22Rv1 (cell line): ENCODE data around the gene SLC2A4.

ENCODE experiments used
- H3K27ac ChIP-seq: fragments of 450-650 bp; 2 replicates; pipeline ENCODE4 v1.5.1; 2017
- CTCF ChIP-seq: fragments of 450-650 bp; IDR thresholded peaks from 2 replicates; pipeline ENCODE4 v1.5.1; 2017; ENCODE audit warnings: mild to moderate bottlenecking
- ZFX ChIP-seq: fragments of 450-650 bp; IDR thresholded peaks from 2 replicates; pipeline ENCODE4 v1.6.1; 2017; ENCODE audit warnings: antibody characterized with exemption, borderline replicate concordance

Gene SLC2A4

GRCh38 chr17:7281074-7281952 lies at the start of gene SLC2A4:
SLC2A4 (plus strand) TSS chr17:7281718; CDS start chr17:7281935, 217 bp downstream.
- peak within 1 kb of the TSS; percentile 69 for H3K27ac ChIP-seq
- no peak for TF ChIP-seq CTCF
- TF ChIP-seq ZFX, result no peak

DNA sequence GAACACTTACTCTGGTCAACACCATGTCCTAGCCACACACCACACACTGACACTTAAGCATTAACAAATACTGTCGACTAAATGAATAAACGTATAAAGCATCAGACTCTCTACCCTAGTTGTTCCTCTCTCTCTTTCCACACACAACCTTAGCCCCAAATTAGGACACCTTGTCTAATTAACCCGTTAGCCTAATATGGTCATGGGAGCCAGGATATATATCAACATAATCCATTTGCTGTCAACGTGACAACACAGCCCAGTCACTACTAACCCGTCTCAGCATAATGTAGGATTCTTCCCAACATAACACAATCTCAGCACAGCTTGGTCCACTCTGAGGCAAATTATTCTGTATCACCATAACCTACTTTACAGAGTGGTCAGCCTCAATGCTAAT lies 49.4 kb upstream of the SLC2A4 start:
- H3K27ac ChIP-seq, result no peak overlapping the region

GRCh38 chr17:7233701-7234082 lies 47.8 kb upstream of the SLC2A4 start:
- H3K27ac ChIP-seq, result peak overlapping the region; percentile 98
- no peak for TF ChIP-seq CTCF
- no peak for TF ChIP-seq ZFX

More for the DNA sequence above, 49.4 kb upstream of the SLC2A4 start:
- TF ChIP-seq ZFX (no peak), CTCF (no peak)

DNA sequence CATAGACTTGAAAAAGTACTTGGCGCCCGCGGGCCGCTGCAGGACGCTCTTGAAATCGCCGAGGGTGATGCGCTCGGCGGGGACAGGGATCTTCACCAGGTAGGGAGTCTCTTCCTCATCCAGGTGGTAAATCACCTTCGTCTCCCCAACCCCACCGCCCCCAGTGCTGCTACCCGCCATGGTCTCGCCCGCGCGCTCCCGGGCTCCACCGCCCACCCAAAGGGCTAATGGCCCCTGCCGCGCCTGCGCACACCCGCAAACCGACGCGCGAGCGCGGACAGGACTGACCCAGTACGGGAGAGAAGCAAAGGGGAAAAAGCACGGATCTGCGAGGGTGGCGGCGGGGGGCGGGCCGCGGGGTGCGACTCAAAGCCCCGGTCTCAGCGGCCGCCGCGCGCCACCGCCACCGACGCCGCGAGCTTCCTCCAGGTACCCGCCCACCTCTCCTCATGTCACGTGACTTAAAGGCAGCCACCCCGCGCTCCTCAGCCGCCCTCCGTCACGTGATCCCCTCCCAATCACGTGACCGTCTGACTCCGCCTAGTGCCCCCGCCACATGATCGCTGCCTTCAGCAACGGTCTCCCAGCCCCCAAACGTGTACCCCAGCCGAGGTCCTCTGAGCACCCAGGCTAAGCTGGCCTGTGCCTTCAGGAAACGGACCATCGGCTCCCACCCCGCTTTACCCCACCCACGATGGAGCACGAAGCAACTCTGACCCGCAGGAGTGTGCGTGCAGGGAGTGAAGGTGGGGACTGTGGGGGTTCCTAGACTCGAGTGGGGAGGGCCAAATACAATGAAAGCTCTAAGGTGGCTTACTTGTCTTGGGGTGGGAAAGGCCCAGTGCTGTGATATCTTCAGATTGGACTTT lies 47.2 kb upstream of the SLC2A4 start, which contains the start of gene DVL2:
Gene DVL2, minus strand, starts transcription at position 435 of the 869 bp plus-strand sequence. Its CDS starts 255 bp downstream, at position 180.
- peak within 1 kb of the TSS; percentile 98 for H3K27ac ChIP-seq
- TF ChIP-seq ZFX (no peak), CTCF (no peak)

DNA sequence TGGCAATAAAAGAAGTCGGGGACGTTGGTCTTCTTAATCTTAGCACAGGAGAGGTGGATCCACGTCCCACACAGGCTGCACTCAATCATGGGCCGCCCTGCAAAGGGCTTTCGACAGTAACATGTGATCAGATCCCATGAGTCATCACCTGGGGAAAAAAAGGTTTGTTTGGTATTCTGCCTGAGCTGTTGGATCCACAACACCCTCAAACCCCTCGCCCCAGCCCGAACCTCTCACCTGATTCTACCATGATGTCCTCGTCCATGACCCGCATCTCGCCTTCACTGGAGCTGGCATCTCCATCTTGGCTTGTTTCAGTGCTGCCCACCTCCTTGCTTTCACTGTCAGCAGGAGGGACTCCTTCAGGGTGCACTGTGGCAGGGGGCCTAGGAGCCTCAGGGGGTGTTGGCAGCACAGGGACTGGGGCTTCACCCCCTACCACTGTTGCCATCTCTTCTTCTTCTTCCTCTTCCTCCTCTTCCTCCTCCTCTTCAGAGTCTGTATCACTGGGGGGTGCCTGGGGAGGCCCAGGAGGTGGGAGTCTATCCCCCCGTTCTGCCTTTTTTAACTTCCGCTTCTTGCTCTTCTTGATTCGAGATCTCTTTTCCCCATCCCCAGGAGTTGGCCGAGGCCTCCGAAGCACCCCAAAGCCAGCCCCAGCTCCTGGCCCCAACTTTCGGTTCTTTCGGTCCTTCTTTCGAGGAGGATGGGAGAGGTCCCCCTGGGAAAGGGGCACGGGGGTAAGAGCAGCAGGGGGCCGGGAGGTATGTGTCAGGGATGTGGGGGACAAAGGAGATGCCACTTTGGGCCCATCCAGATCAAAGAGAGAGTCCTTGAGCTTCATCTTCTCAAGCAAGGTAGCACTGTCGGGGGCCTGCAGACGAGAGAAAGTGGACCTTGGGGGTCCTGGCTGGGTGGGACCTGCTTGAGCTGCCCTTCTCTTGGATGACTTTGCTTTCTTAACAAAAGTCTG lies 45.5 kb upstream of the SLC2A4 start:
- no peak for TF ChIP-seq CTCF
- no peak for TF ChIP-seq ZFX
- H3K27ac ChIP-seq, result peak overlapping the region; percentile 98

GRCh38 chr17:7236808-7237207 lies 44.7 kb upstream of the SLC2A4 start:
- H3K27ac ChIP-seq, result peak overlapping the region; percentile 98
- TF ChIP-seq ZFX (no peak), CTCF (no peak)
